K562 (cell line): Measurements from ENCODE around the gene ENDOU. TPM values are rescaled to one million over a fixed set of nuclear protein-coding genes. Genes with fewer than 3 reads are reported as not detected.

ENCODE experiments used
- ATAC-seq: fragments of 200-7000 bp; cut with Tn5 transposase; 3 replicates; pipeline ENCODE4 v1.9.1; 2020; ENCODE audit warnings: moderate library complexity
- BruUV-seq: library from RNA; stranded (reverse); fragments of 400-500 nt; replicated peaks from 2 replicates; lab custom pipeline; 2021; lab: Mats Ljungman, UMichigan
- CTCF ChIA-PET: fragments of 300-600 bp; formaldehyde crosslinking; extraction: SDS; loops from one replicate; lab custom pipeline; 2021; ENCODE audit warnings: low intra/inter-chr PET ratio; lab: Yijun Ruan, JAX
- POLR2A ChIA-PET: fragments of 300-600, 350-650 bp; sonication (Branson Sonifier 250); formaldehyde crosslinking; extraction: SDS; loops from one replicate; lab custom pipeline; 2021; ENCODE audit warnings: antibody characterized with exemption, inconsistent platforms; lab: Yijun Ruan, JAX
- DNase-seq, 4 experiments: peaks; one replicate each; pipeline versions ENCODE4 v3.0.0 to v3.0.0-alpha.2; 2011 to 2018; ENCODE audit warnings: low spot score in 3 of 4, mixed read lengths in 3 of 4; ENCODE audit errors: extremely low read depth in 1 of 4
- FAIRE-seq: peaks from 2 replicates; lab custom pipeline; 2011; peaks lifted over from hg19 to GRCh38; lab: Jason Lieb, UNC
- H2AFZ ChIP-seq: 2 replicates; pipeline ENCODE4 v1.6.0; 2011; ENCODE audit warnings: low read depth, low read length, control low read depth, inconsistent platforms
- H3K27ac ChIP-seq: fragments of 200-600 bp; 3 replicates; pipeline ENCODE4 v1.8.0; 2011; ENCODE audit warnings: low read depth, mild to moderate bottlenecking, control low read depth, inconsistent platforms, low read length, moderate library complexity, mixed read lengths; ENCODE audit errors: extremely low read depth
- H3K27me3 ChIP-seq, 2 experiments: fragments of 300-600 bp in 1 of 2; 2 replicates in 1 of 2; 3 replicates in 1 of 2; pipeline versions ENCODE4 v1.6.0 to v1.8.0; 2011; ENCODE audit warnings: inconsistent platforms in 2 of 2, low read length in 2 of 2, mild to moderate bottlenecking in 1 of 2, mixed read lengths in 1 of 2, moderate library complexity in 1 of 2; ENCODE audit not compliant: control insufficient read depth in 2 of 2, insufficient read depth in 2 of 2
- H3K36me3 ChIP-seq: fragments of 300-600 bp; 3 replicates; pipeline ENCODE4 v1.8.0; 2011; ENCODE audit warnings: mild to moderate bottlenecking, low read length, inconsistent platforms; ENCODE audit not compliant: control insufficient read depth, insufficient read depth
- H3K4me1 ChIP-seq, 2 experiments: fragments of 200-600 bp in 1 of 2; replicated peaks in 1 of 2; 2 replicates in 1 of 2; 3 replicates in 1 of 2; pipeline versions ENCODE4 v1.5.1 to v1.8.0; 2011; ENCODE audit warnings: inconsistent platforms in 2 of 2, low read length in 2 of 2, mild to moderate bottlenecking in 1 of 2, mixed read lengths in 1 of 2, moderate library complexity in 1 of 2; ENCODE audit not compliant: control insufficient read depth in 2 of 2, insufficient read depth in 2 of 2
- H3K4me2 ChIP-seq: 2 replicates; pipeline ENCODE4 v1.6.1; 2011; ENCODE audit warnings: low read length, control low read depth, inconsistent platforms, mixed read lengths; ENCODE audit not compliant: insufficient read depth
- H3K4me3 ChIP-seq: fragments of 200-600 bp; sonication (generic), shearing (Covaris generic); 2 replicates; pipeline ENCODE4 v1.5.1; 2016; ENCODE audit warnings: control low read depth, inconsistent platforms
- H3K79me2 ChIP-seq: fragments of 200-600 bp; 3 replicates; pipeline ENCODE4 v1.8.0; 2011; ENCODE audit warnings: low read length, inconsistent platforms; ENCODE audit not compliant: control insufficient read depth, insufficient read depth
- H3K9ac ChIP-seq, 2 experiments: 2 replicates each; pipeline versions ENCODE4 v1.6.0 to v1.6.1; 2011; ENCODE audit warnings: low read depth in 2 of 2, low read length in 2 of 2, control low read depth in 1 of 2, inconsistent platforms in 1 of 2, mild to moderate bottlenecking in 1 of 2, mixed read lengths in 1 of 2; ENCODE audit not compliant: insufficient read depth in 1 of 2
- H3K9me1 ChIP-seq: one replicate; pipeline ENCODE4 v1.6.0; 2011; ENCODE audit warnings: inconsistent platforms, mild to moderate bottlenecking, low read length, moderate library complexity; ENCODE audit not compliant: control insufficient read depth, insufficient read depth
- H3K9me3 ChIP-seq: replicated peaks from 2 replicates; pipeline ENCODE4 v1.5.1; 2011; ENCODE audit warnings: low read depth, low read length, inconsistent platforms; ENCODE audit not compliant: control insufficient read depth, insufficient read depth
- H4K20me1 ChIP-seq: replicated peaks from 2 replicates; pipeline ENCODE4 v1.6.1; 2011; ENCODE audit warnings: low read length, inconsistent platforms, mixed read lengths; ENCODE audit not compliant: control insufficient read depth, insufficient read depth
- ARID4B ChIP-seq: sonication (generic); formaldehyde crosslinking; IDR thresholded peaks from 2 replicates; pipeline ENCODE4 v1.8.0; 2022; ENCODE audit warnings: mild to moderate bottlenecking, missing genetic modification reagents
- BACH1 ChIP-seq: fragments of 200-800 bp; sonication (Bioruptor generic); IDR thresholded peaks from 2 replicates; pipeline ENCODE4 v1.6.1; 2016; ENCODE audit warnings: missing genetic modification characterization, missing compliant biosample characterization
- BCOR ChIP-seq: fragments of 450-650 bp; IDR thresholded peaks from 2 replicates; pipeline ENCODE4 v1.6.1; 2016
- CTCF ChIP-seq, 3 experiments: IDR thresholded peaks in 2 of 3; conservative IDR thresholded peaks in 1 of 3; 2 replicates each; pipeline ENCODE4 v1.5.1; 2011 to 2012; ENCODE audit warnings: low read length in 3 of 3, mild to moderate bottlenecking in 3 of 3, control low read depth in 2 of 3, improper control_type of control experiment in 1 of 3, inconsistent platforms in 1 of 3, low read depth in 1 of 3, mixed read lengths in 1 of 3, moderate library complexity in 1 of 3; ENCODE audit not compliant: insufficient read depth in 2 of 3
- FOSL1 ChIP-seq: fragments of 200-800 bp; sonication (Bioruptor generic); conservative IDR thresholded peaks from 2 replicates; pipeline ENCODE4 v1.6.1; 2016; ENCODE audit warnings: missing genetic modification characterization, missing compliant biosample characterization
- HNRNPH1 ChIP-seq: fragments of 200-400 bp; formaldehyde crosslinking; optimal IDR thresholded peaks from 2 replicates; pipeline ENCODE3; 2017; ENCODE audit warnings: low read depth, mild to moderate bottlenecking, low read length, moderate library complexity
- MAX ChIP-seq: sonication (generic); formaldehyde crosslinking; IDR thresholded peaks from 2 replicates; pipeline ENCODE4 v1.9.0; 2022; ENCODE audit warnings: mild to moderate bottlenecking, missing genetic modification reagents
- NFE2 ChIP-seq: IDR thresholded peaks from 2 replicates; pipeline ENCODE4 v1.6.1; 2014; ENCODE audit warnings: antibody characterized with exemption, low read depth
- NONO ChIP-seq, 2 experiments: fragments of 200-400 bp in 1 of 2; fragments of 450-650 bp in 1 of 2; formaldehyde crosslinking in 1 of 2; IDR thresholded peaks; 2 replicates each; pipeline ENCODE4 v1.6.1; 2017; ENCODE audit warnings: low read depth in 2 of 2, mild to moderate bottlenecking in 2 of 2, moderate library complexity in 2 of 2, low read length in 1 of 2
- PHF21A ChIP-seq: fragments of 450-650 bp; IDR thresholded peaks from 2 replicates; pipeline ENCODE4 v1.6.1; 2017; ENCODE audit warnings: low read depth, borderline replicate concordance
- ZNF740 ChIP-seq, 3 experiments: fragments of 200-800 bp in 1 of 3; sonication (Bioruptor generic) in 1 of 3; sonication (generic) in 1 of 3; formaldehyde crosslinking in 1 of 3; IDR thresholded peaks; 2 replicates each; pipeline versions ENCODE4 v1.6.1 to v1.8.0; 2016 to 2022; ENCODE audit warnings: mild to moderate bottlenecking in 2 of 3, missing compliant biosample characterization in 2 of 3, missing genetic modification characterization in 2 of 3, missing genetic modification reagents in 1 of 3
- WGBS: fragments of 100-300 bp; shearing (Covaris generic); methylation state at CpG from one replicate; pipeline ENCODE4 v1.1.6; 2016; ENCODE audit warnings: low coverage, mixed read lengths; ENCODE audit not compliant: insufficient coverage; ENCODE audit errors: missing lambda C conversion rate; 5-methylcytosine and 5-hydroxymethylcytosine counted together
- in situ Hi-C: fragments of 300-500 bp; cut with MboI; formaldehyde crosslinking; loops from 4 replicates; pipeline ENCODE4 v1.15.0; 2018; ENCODE audit warnings: inconsistent platforms, mixed read lengths
- intact Hi-C: fragments of 100-400 bp; cut with micrococcal nuclease; formaldehyde crosslinking; loops from 2 replicates; pipeline ENCODE4 v1.14.2; 2022
- polyA plus RNA-seq, 8 experiments: library from polyadenylated mRNA; depleted of rRNA in 4 of 8; stranded (reverse) in 5 of 8; unstranded in 3 of 8; fragments of >200 nt; fragmentation: Nextera tagmentation in 2 of 8; fragmentation: Illumina TruSeq in 1 of 8; extraction: Ambion mirVana in 2 of 8; extraction: Trizol in 1 of 8; gene quantifications; 2 replicates each; pipeline versions ENCODE4 v1.2.1 to v1.2.3, GENCODE V29; 2011 to 2014; ENCODE audit warnings: inconsistent platforms in 1 of 8, missing spikeins in 1 of 8
- total RNA-seq, 7 experiments: library from RNA; depleted of rRNA in 6 of 7; stranded (reverse); fragments of >200 nt in 6 of 7; fragmentation: Illumina TruSeq in 2 of 7; extraction: Trizol in 2 of 7; gene quantifications; 2 replicates each; pipeline versions ENCODE4 v1.2.1 to v1.2.3, GENCODE V29; 2011 to 2021; ENCODE audit warnings: low replicate concordance in 1 of 7
- TF ChIP-seq, protein P1 (sequence below): fragments of 250-450 bp; sonication (Bioruptor Pico); IDR thresholded peaks from 2 replicates; pipeline ENCODE4 v1.4.0; 2020; ENCODE audit warnings: mild to moderate bottlenecking, moderate library complexity

Gene ENDOU
- total and polyA plus RNA-seq, 9 of the 15 experiments (the other 6 are each of a cell fraction or from before 2014, with no cell fraction given) = 0.03 TPM; not detected in 8

DNA sequence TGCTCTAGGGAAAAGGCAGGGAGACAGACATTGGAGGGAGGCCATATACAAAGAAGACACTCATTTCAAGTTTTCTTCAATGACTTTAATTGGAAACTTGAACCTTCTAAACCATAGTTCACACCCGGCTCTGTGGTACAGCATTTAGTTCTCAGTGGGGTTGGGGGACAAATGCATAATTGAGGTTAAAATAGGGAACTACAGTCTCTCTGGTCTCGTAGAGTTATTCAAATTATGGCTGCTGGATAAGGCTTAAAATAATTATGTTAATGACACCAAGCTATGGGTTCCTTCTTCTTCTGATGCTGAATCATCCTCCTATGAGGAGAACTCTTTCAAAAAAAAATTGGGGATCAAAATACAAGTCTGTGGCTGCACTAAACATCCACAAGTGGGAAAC is 15.6 kb downstream of the ENDOU start:
- Histone ChIP-seq H3K9me1 (no peaks in the 10 kb centered on the region), H3K4me2 (no peak overlapping the region), H3K9ac (no peak overlapping the region), H3K27ac (no peak overlapping the region), H3K36me3 (no peaks in the 10 kb centered on the region), H3K4me3 (no peak overlapping the region), H4K20me1 (no peaks in the 10 kb centered on the region), H3K27me3 (no peaks in the 10 kb centered on the region), H3K79me2 (peaks cover 35% of the 10 kb centered on the region), H3K4me1 (peaks cover 6 to 30% of the 10 kb centered on the region in 2 experiments), H3K9me3 (no peaks in the 10 kb centered on the region), H2AFZ (no peak overlapping the region)
- intact Hi-C loops = loop anchor here (10.0 kb wide), 1 partner anchor 455 kb away; no protein-coding TSS in a partner anchor
- CTCF ChIA-PET = no interaction called here
- TF ChIP-seq NFE2 (0 out of 2 replicates have a peak, but pooled peaks have one; percentile 31), PHF21A (no peak), ZNF740 (CRISPR knock-in tag; IDR thresholded peaks at IDR 0.05) (no peak), ZNF740 (tag; IDR thresholded peaks at IDR 0.05) (0 out of 4 replicates have a peak, but pooled peaks of 1 of the 2 experiments have one; percentile 1), BCOR (no peak), NONO (IDR thresholded peaks at IDR 0.05; ENCODE audit: low read depth in 2 of 2, low read length in 1 of 2) (no peak), HNRNPH1 (no peak), FOSL1 (tag) (peak; percentile 16; the same call in 1 of the 2 replicates), BACH1 (tag) (no peak), ARID4B (CRISPR knock-in tag) (no peak), MAX (no peak), CTCF (IDR thresholded peaks at IDR 0.05 in 2 of 3, conservative IDR thresholded peaks at IDR 0.05 in 1 of 3; ENCODE audit: insufficient read depth in 2 of 3, low read depth in 1 of 3, low read length in 3 of 3) (no peak)
- TF ChIP-seq, protein P1, sequence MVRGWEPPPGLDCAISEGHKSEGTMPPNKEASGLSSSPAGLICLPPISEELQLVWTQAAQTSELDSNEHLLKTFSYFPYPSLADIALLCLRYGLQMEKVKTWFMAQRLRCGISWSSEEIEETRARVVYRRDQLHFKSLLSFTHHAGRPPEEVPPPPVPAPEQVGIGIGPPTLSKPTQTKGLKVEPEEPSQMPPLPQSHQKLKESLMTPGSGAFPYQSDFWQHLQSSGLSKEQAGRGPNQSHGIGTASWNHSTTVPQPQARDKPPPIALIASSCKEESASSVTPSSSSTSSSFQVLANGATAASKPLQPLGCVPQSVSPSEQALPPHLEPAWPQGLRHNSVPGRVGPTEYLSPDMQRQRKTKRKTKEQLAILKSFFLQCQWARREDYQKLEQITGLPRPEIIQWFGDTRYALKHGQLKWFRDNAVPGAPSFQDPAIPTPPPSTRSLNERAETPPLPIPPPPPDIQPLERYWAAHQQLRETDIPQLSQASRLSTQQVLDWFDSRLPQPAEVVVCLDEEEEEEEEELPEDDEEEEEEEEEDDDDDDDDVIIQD (CRISPR knock-in tag) = no peak
- DNase-seq (no peak), ATAC-seq (no peak), FAIRE-seq (no peak)
- POLR2A ChIA-PET = interaction anchor here (1.4 kb wide), 1 partner anchor 31 kb away, joined by 4 read pairs; no protein-coding TSS in a partner anchor
- WGBS = 37% methylated on average over 2 of the region's 2 CpGs
- in situ Hi-C loops = loop anchor here (5.0 to 10.0 kb wide), 4 partner anchors 65 to 468 kb away; partner anchors contain the start of gene SLC48A1
- no TSS peak for BruUV-seq
